Ovary (tissue), 9 donors: ENCODE measurements around the gene FRMD5. TPM values are rescaled to one million over a fixed set of nuclear protein-coding genes. Genes with fewer than 3 reads are reported as not detected.

ENCODE experiments used
- DNase-seq, 5 donors: peaks; one replicate each; pipeline ENCODE4 v3.0.0-alpha.2; 2019 to 2020
- H3K27ac ChIP-seq, 2 donors: fragments of 200-600 bp; one replicate each; pipeline versions ENCODE4 v1.5.1 to v1.8.0; 2019 to 2022
- H3K27me3 ChIP-seq: fragments of 200-600 bp; one replicate; pipeline ENCODE4 v1.8.0; 2022
- H3K36me3 ChIP-seq: fragments of 200-600 bp; sonication (generic); one replicate; pipeline ENCODE4 v1.5.1; 2019
- H3K4me1 ChIP-seq: one replicate; pipeline ENCODE4 v1.8.1; 2013; ENCODE audit warnings: mild to moderate bottlenecking, moderate library complexity; ENCODE audit not compliant: insufficient read depth
- H3K4me3 ChIP-seq: fragments of 200-600 bp; sonication (generic); one replicate; pipeline ENCODE4 v1.5.1; 2017
- H3K9me3 ChIP-seq, 2 donors: fragments of 200-600 bp in 1 of 2; sonication (generic) in 1 of 2; one replicate each; pipeline versions ENCODE4 v1.5.1 to v1.8.1; 2013 to 2019; ENCODE audit warnings: mild to moderate bottlenecking in 1 of 2, moderate library complexity in 1 of 2
- CTCF ChIP-seq, 3 donors: fragments of 450-650 bp in 2 of 3; fragments of 200-600 bp in 1 of 3; IDR thresholded peaks; one replicate each; pipeline versions ENCODE4 v1.5.1 to v1.8.0; 2016 to 2022; ENCODE audit warnings: antibody characterized with exemption in 3 of 3, mild to moderate bottlenecking in 1 of 3
- EP300 ChIP-seq: sonication (generic); formaldehyde crosslinking; IDR thresholded peaks from one replicate; pipeline ENCODE4 v1.6.1; 2017; ENCODE audit warnings: antibody characterized with exemption
- POLR2A ChIP-seq: fragments of 450-650 bp; IDR thresholded peaks from one replicate; pipeline ENCODE4 v1.6.1; 2017; ENCODE audit warnings: antibody characterized with exemption, mild to moderate bottlenecking, moderate library complexity
- WGBS, 3 donors: extraction: QIAGEN DNeasy Blood & Tissue Kit in 1 of 3; methylation state at CpG; one replicate each; pipeline versions ENCODE4 v1.1.5 to v1.1.7; 2013 to 2017; 5-methylcytosine and 5-hydroxymethylcytosine counted together
- intact Hi-C, 4 donors: fragments of 100-400 bp; cut with DNase I; formaldehyde crosslinking; loops; one replicate each; pipeline versions ENCODE4 v1.11.0 to v1.15.1; 2022 to 2023
- polyA plus RNA-seq, 2 donors: library from polyadenylated mRNA; stranded (reverse); fragments of 200-250 nt in 1 of 2; fragments of 350-450 nt in 1 of 2; fragmentation: Illumina TruSeq in 1 of 2; extraction: RNeasy Lipid Tissue Mini Kit (QIAGEN cat#74804) in 1 of 2; gene quantifications; one replicate each; pipeline ENCODE4 v1.2.3, GENCODE V29; 2013 to 2014
- total RNA-seq, 7 donors: library from RNA; depleted of rRNA in 2 of 7; stranded (reverse); fragments of >200 nt in 2 of 7; fragmentation: NEBNext Ultra II Directional in 3 of 7; extraction: Animal tissue kit (Norgen Biotek cat#: 25700) in 3 of 7; gene quantifications; one replicate each; pipeline versions ENCODE4 v1.1.0 to v1.2.4, GENCODE V29; 2016 to 2023
- donor health status: DM: no; HTN: no; CAD: no; lungs with moderate emphysema.
- donor health status: DM: no; HTN: no; CAD: no.
- donor health status: Bipolar disorder and iron deficiency.
- donor health status: DM: yes; HTN: yes; CAD: no.
- donor health status: DM: no; HTN: no; CAD: no.
- donor health status: DM: yes; HTN: yes; CAD: no.

The FRMD5 gene
- total and polyA plus RNA-seq, 9 donors: 0.12 to 2.2 (median 0.32) TPM

DNA sequence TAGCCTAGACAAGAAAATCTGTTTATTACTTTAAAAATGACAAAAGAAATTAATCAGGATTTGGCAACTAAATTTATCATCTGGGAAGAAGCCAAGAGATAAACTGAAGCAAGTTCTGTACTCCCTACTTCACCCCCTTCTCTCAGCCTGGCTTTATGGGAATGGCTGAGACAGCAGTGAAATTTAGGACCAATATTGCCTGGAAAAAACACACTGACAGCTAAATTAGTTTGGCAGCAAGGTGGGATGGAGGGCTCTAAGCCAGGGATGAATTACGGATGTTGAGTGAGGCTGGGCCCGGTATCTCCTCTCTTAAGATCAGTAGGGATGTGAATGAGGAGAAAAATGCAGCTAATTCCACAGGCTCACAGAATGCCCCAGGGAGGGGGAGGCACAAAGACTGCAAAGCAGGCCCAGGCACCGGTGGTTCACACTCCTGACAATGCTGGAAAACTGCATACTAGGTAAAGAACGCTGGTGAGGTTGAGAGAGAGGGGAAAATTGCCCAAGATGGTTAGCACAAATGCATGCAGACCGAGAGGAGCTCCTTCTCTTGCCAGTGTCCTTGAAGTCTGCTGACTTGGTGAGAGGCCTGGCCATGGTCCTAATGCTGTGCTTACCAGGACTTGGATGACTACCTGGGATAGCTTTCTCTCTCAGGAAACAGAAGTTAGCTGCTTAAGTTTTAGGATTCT lies 279.3 kb downstream of the FRMD5 start:
- intact Hi-C loops: no loop called here
- H3K9me3 ChIP-seq: no peaks in the 10 kb centered on the region
- 7 to 18% (median 17%) methylated on average over 5 of the region's 5 CpGs for WGBS, 3 donors
- H3K4me1 ChIP-seq: peaks cover 3% of the 10 kb centered on the region
- TF ChIP-seq CTCF (IDR thresholded peaks at IDR 0.05) (no peak), POLR2A (no peak), EP300 (no peak)
- no peaks in the 10 kb centered on the region for H3K36me3 ChIP-seq
- no peak overlapping the region for H3K4me3 ChIP-seq
- H3K27ac ChIP-seq: peak overlapping the region in 1 of 2 donors; percentile 34
- DNase-seq: peak in 4 of 5 donors; percentile 28 to 47 (median 34)
- H3K27me3 ChIP-seq: no peaks in the 10 kb centered on the region

- TF ChIP-seq POLR2A: no peak
- no peak for TF ChIP-seq CTCF (IDR thresholded peaks at IDR 0.05)
- TF ChIP-seq EP300: no peak
- Histone ChIP-seq H3K27ac (peak overlapping the region; percentile 5 to 14), H3K9me3 (no peaks in the 10 kb centered on the region), H3K36me3 (no peaks in the 10 kb centered on the region), H3K27me3 (no peaks in the 10 kb centered on the region), H3K4me3 (no peak overlapping the region), H3K4me1 (peaks cover 3% of the 10 kb centered on the region)
- intact Hi-C loops: no loop called here
- 77 to 88% (median 78%) methylated on average over 1 of the region's 1 CpG for WGBS, 3 donors
- no peak for DNase-seq
Observed at GRCh38 chr15:43913941-43914340, 281.1 kb downstream of the FRMD5 start.

DNA sequence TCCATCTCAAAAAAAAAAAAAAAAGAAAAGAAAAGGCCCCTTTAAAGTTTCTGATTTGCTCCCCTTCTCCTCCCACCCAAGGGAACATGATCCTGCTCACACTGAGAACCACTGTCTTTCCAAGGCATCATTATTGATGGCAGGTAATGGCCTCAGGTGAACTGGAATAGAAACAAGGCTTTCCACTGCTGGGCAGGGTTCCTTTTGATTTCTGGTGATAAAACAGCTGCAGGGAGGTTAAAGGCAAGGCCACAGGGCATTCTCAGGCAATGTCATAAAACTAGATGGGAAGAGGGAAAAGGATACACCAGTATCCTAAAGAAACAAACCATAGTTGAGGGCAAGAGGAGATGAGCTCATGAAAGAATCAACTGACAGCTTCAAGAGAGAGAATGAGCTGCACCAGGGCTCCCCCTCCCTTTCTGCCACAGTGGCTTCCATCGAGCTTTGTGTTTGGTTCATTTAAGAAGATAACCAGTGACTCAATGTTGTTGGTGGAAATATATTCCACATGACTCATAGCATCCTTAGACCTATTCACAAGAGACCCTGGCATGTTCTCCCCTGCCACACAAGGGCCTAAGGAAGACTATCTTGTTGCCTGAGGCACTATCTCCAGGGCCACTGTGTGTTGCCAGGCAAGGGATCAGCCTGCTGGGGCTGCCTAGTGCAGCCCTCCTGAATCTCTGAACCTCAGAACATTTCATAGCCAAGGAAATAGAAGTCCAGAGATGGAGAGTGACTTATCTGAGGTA lies 281.9 kb downstream of the FRMD5 start:
- Histone ChIP-seq H3K4me3 (no peak overlapping the region), H3K27me3 (no peaks in the 10 kb centered on the region), H3K9me3 (no peaks in the 10 kb centered on the region), H3K4me1 (peaks cover 3% of the 10 kb centered on the region), H3K27ac (peak overlapping the region; percentile 5 to 14), H3K36me3 (no peaks in the 10 kb centered on the region)
- peak in 4 of 5 donors; percentile 19 to 38 (median 24) for DNase-seq
- WGBS, 3 donors: 0% methylated on average over 1 of the region's 1 CpG
- intact Hi-C loops: no loop called here
- TF ChIP-seq EP300 (no peak), POLR2A (no peak), CTCF (IDR thresholded peaks at IDR 0.05) (no peak)

DNA sequence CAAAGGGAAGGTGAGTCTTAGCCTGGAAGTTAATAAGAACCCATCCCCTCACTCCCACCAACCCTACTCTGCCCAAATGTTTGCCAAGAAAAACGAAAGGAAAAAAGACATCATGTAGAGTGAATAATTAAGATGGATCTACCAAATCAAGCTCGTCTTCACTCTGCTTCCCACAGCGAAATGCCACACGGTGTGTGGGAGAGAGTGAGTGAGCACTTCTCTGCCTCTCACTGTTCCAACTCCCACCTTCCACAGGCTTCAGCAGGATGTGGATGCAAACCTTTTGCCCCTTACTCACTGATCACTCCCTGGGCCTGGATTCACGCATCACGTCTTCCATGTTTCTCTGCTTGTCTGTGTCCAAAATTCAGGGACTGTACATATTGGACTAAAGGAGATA lies 282.9 kb downstream of the FRMD5 start:
- Histone ChIP-seq H3K4me1 (peaks cover 3% of the 10 kb centered on the region), H3K4me3 (no peak overlapping the region), H3K27me3 (no peaks in the 10 kb centered on the region), H3K9me3 (no peaks in the 10 kb centered on the region), H3K27ac (no peak overlapping the region), H3K36me3 (no peaks in the 10 kb centered on the region)
- no peak for TF ChIP-seq CTCF (IDR thresholded peaks at IDR 0.05)
- no peak for TF ChIP-seq EP300
- TF ChIP-seq POLR2A: no peak
- no peak for DNase-seq
- intact Hi-C loops: no loop called here
- 78 to 85% (median 84%) methylated on average over 6 of the region's 6 CpGs for WGBS, 3 donors
